ENCODE measurements around the gene FGFBP2. TPM values are rescaled to one million over a fixed set of nuclear protein-coding genes. Genes with fewer than 3 reads are reported as not detected.

Gene FGFBP2, protein sequence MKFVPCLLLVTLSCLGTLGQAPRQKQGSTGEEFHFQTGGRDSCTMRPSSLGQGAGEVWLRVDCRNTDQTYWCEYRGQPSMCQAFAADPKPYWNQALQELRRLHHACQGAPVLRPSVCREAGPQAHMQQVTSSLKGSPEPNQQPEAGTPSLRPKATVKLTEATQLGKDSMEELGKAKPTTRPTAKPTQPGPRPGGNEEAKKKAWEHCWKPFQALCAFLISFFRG
- not detected in 2 replicates for total RNA-seq

DNA sequence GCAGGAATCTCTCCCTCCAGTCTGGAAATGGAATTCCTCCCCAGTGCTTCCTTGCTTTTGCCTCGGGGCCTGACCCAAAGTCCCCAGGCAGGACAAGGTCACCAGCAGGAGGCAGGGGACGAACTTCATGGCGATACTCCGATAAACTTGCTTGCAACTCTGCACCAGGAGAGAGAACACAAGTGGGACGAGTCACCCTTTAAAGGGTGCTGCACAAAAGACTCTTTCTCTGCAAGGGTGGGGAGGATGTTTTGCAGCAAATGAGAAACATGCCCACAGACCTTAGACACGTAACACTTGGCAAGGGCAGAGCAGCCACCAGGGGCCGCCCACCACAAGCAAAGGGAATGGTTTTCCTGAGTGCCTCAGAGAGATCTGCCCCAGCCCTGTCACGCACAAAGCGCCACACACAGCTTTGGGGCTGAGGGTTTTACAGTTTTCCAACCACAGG is at the start of gene FGFBP2:
TSS of gene FGFBP2 (minus strand) at position 175 of the 451 bp plus-strand sequence. CDS start at position 129, 46 bp downstream.

DNA sequence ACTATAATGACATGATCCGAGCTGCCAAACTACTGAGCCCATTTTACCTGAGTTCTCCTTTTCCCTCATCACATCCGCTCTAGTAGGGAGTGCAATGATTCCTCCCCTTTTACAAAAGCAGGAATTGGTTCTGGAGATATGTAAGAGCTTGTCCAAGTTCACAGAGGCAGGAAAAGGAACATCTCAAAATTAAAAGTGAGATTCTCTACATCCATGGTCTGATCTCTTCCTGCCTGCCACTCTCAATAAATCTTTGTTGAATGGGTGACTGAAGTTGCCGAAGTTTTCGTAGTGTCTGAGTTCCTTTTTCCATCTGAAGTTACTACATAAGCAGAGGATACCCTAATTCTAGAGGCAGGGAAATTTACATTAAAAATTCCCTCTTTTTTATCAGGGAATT is 24.3 kb downstream of the FGFBP2 start, which contains the start of gene FGFBP1:
TSS of gene FGFBP1 (minus strand) at position 101 of the 400 bp plus-strand sequence. CDS start 2,108 bp downstream, outside the sequence.

Other genes with a start within 250 kb of the FGFBP2 start
- gene CD38, start 184.8 kb downstream of the FGFBP2 start, total RNA-seq, result under 0.01 TPM in 1 of 2 replicates, not detected in the other
- not detected in 2 replicates for gene FGFBP1, start 24.4 kb downstream of the FGFBP2 start, total RNA-seq
- not detected in 2 replicates for gene PROM1, start 120.8 kb upstream of the FGFBP2 start, total RNA-seq

Measured in smooth muscle cell of the umbilical artery (primary cell).